ENCODE data around the gene ARL10. TPM values are rescaled to one million over a fixed set of nuclear protein-coding genes. Genes with fewer than 3 reads are reported as not detected.
"Not testable (repeated sequence)": the region's sequence is repeated elsewhere in the genome, so short reads cannot be mapped to it uniquely, and the experiment has no call there.

ARL10 gene
- total RNA-seq, 4 donors from 2014 or later: 12.0 to 54.6 (median 16.9) TPM

- Histone ChIP-seq H3K4me3 (no peak overlapping the region), H3K27me3 (no peaks in the 10 kb centered on the region), H3K36me3 (peaks cover 0 to 66% (median 0%) of the 10 kb centered on the region in 3 donors), H3K9me3 (no peaks in the 10 kb centered on the region), H3K27ac (peak overlapping the region in 2 of 4 donors; percentile 60 to 74), H3K4me1 (peaks cover 0 to 87% (median 2%) of the 10 kb centered on the region in 4 donors)
- TF ChIP-seq EP300 (IDR thresholded peaks at IDR 0.05): peak in 1 of 2 donors; percentile 63
- TF ChIP-seq POLR2A (IDR thresholded peaks at IDR 0.05): no peak
- WGBS, 2 donors: 66 to 69% methylated on average over 5 to 6 of the region's 6 CpGs
- peak; percentile 20 to 61 for DNase-seq (ENCODE audit: low spot score in 2 of 2)
Observed at GRCh38 chr5:176407456-176408251, 42.4 kb downstream of the ARL10 start.

DNA sequence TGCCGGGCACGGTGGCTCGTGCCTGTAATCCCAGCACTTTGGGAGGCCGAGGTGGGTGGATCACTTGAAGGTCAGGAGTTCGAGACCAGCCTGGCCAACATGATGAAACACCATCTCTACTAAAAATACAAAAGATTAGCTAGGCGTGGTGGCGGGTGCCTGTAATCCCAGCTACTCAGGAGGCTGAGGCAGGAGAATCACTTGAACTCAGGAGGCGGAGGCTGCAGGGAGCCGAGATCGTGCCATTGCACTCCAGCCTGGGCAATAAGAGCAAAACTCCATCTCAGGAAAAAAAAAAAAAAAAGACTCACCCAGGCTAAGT lies 42.9 kb downstream of the ARL10 start:
- not testable (repeated sequence) for H3K27me3 ChIP-seq; DNase-seq (ENCODE audit: low spot score in 2 of 2); H3K9me3 ChIP-seq; H3K4me3 ChIP-seq
- H3K27ac ChIP-seq: peak overlapping the region in 2 of 4 donors; percentile 60 to 74
- H3K36me3 ChIP-seq: peaks cover 0 to 66% (median 0%) of the 10 kb centered on the region in 3 donors
- 72 to 74% methylated on average over 10 of the region's 10 CpGs for WGBS, 2 donors
- peaks cover 0 to 87% (median 3%) of the 10 kb centered on the region in 4 donors for H3K4me1 ChIP-seq

DNA sequence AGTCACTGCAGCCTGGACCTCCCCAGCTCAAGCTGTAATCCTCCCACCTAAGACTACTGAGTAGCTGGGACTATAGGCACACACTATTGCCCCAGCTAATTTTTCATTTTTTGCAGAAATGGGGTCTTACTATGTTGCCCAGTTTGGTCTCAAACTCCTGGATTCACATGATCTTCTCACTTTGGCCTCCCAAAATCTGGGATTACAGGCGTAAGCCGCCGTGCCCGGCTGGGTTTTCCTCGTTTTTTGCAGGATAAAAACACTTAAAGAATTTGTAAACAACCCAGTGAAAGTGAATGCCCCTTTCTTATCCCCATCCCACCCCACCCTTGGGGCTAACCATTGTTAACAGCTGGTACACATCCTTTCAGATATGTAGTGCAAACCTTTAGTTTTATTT lies 43.3 kb downstream of the ARL10 start:
- Histone ChIP-seq H3K27ac (peak overlapping the region in 1 of 4 donors; percentile 74), H3K36me3 (peaks cover 0 to 66% (median 0%) of the 10 kb centered on the region in 3 donors), H3K9me3 (no peaks in the 10 kb centered on the region), H3K27me3 (no peaks in the 10 kb centered on the region), H3K4me3 (no peak overlapping the region), H3K4me1 (peaks cover 0 to 87% (median 7%) of the 10 kb centered on the region in 4 donors)
- 76 to 83% methylated on average over 5 of the region's 5 CpGs for WGBS, 2 donors
- no peak for DNase-seq (ENCODE audit: low spot score in 2 of 2)
- TF ChIP-seq POLR2A (IDR thresholded peaks at IDR 0.05): no peak
- no peak for TF ChIP-seq CTCF (IDR thresholded peaks at IDR 0.05)
- no peak for TF ChIP-seq EP300 (IDR thresholded peaks at IDR 0.05)

GRCh38 chr5:176409765-176410164 lies 44.5 kb downstream of the ARL10 start:
- H3K4me3 ChIP-seq: no peak overlapping the region
- H3K4me1 ChIP-seq: peaks cover 0 to 89% (median 18%) of the 10 kb centered on the region in 4 donors
- no peaks in the 10 kb centered on the region for H3K27me3 ChIP-seq
- H3K36me3 ChIP-seq: peaks cover 0 to 54% (median 0%) of the 10 kb centered on the region in 3 donors
- TF ChIP-seq EP300 (IDR thresholded peaks at IDR 0.05): no peak
- no peak for TF ChIP-seq CTCF (IDR thresholded peaks at IDR 0.05)
- no peak for TF ChIP-seq POLR2A (IDR thresholded peaks at IDR 0.05)
- H3K9me3 ChIP-seq: no peaks in the 10 kb centered on the region
- peak overlapping the region in 1 of 4 donors; percentile 54 for H3K27ac ChIP-seq
- 82 to 90% methylated on average over 4 of the region's 4 CpGs for WGBS, 2 donors
- no peak for DNase-seq (ENCODE audit: low spot score in 2 of 2)

DNA sequence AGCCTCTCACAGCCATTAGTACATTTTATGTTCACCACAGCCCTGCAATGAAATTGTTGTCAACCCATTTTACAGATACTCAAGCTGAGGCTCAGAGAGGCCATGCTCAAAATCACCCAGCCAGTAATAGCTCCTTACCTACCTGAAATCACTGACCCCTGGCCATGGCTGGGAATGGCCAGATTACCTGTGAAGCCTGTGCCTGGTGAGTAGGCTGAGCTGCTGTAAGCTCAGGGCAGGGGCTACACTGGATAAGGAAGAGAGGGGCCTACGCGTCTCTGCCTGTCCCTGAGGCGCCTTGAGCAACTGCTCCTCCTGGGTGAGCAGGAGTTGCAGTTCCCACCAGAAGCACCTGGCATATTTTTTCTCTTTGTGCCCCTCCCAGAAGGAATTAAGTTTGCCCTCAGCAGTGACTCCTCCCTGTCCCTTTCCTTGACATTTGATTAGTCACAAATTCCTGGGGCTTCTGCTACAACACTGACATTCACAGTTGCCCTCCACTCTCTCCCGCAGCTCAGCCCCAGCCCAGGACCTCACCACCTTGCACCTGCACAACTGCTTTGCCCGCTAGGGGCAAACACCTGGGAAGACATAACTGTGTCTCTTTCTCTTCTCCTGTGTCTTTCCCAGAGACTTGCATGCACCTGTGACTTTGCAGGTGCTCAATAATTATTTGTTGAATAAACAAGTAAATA lies 45.3 kb downstream of the ARL10 start:
- DNase-seq (ENCODE audit: low spot score in 2 of 2): no peak
- Histone ChIP-seq H3K4me3 (no peak overlapping the region), H3K27ac (peak overlapping the region in 1 of 4 donors; percentile 54), H3K4me1 (peaks cover 0 to 93% (median 26%) of the 10 kb centered on the region in 4 donors), H3K36me3 (peaks cover 0 to 48% (median 0%) of the 10 kb centered on the region in 3 donors), H3K9me3 (no peaks in the 10 kb centered on the region), H3K27me3 (no peaks in the 10 kb centered on the region)
- WGBS, 2 donors: 88 to 94% methylated on average over 3 to 5 of the region's 5 CpGs
- no peak for TF ChIP-seq POLR2A (IDR thresholded peaks at IDR 0.05)
- TF ChIP-seq EP300 (IDR thresholded peaks at IDR 0.05): no peak
- no peak for TF ChIP-seq CTCF (IDR thresholded peaks at IDR 0.05)

Data from tibial nerve (tissue), 4 donors.